CMK (cell line): ENCODE results near the gene KLHDC2.
"Not testable (repeated sequence)": the region's sequence is repeated elsewhere in the genome, so short reads cannot be mapped to it uniquely, and the experiment has no call there.

ENCODE experiments used
- DNase-seq: peaks from one replicate; pipeline ENCODE4 v3.0.0-alpha.2; 2010; ENCODE audit warnings: low read depth

The KLHDC2 gene

GRCh38 chr14:49767571-49768300 lies at the start of gene KLHDC2:
Gene KLHDC2 (plus strand): TSS chr14:49768153. CDS start chr14:49768469, 316 bp downstream.
- peak; percentile 38 for DNase-seq

- DNase-seq, result no peak
Observed at GRCh38 chr14:49720744-49721143, 47.2 kb upstream of the KLHDC2 start.

DNA sequence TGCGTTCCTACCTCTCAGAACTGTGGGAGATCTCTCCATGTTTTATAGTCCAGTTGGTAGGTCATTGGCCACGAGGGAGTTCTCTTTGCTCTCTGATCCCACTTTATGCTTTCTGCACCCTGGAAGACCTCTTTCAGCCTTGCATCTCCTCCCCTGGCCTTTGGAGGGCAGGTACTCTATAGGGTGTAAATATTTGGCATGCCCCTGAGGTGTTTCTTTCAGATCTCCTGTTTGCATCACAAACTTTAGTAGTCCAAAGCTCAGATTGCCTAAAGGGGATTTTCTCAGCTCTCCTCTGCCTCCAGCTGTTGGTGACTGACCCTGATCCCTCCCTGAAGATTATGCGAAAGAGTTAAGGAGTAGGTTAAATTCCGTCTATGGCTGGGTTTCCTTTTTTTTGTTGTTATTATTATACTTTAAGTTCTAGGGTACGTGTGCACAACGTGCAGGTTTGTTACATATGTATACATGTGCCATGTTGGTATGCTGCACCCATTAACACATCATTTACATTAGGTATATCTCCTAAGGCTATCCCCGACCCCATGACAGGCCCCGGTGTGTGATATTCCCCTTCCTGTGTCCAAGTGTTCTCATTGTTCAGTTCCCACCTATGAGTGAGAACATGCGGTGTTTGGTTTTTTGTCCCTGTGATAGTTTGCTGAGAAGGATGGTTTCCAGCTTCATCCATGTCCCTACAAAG lies 46.1 kb upstream of the KLHDC2 start:
- not testable (repeated sequence) for DNase-seq

DNA sequence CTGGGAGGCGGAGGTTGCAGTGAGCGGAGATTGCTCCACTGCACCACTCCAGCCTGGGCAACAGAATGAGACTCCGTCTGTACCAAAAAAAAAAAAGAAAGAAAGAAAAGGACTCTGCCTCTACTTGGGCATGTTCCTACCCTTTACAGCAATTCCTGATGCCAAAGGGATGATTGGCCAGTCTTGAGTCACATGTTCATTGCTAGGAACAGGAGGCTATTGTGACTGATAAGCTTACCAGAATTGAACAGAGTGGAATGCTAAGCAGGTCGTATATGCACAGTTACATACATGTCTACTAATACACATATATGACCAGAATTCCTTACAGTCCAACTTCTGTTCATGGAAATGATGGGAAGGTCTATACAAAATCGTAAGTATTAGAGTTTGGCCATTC lies 40.8 kb upstream of the KLHDC2 start:
- no peak for DNase-seq

- no peak for DNase-seq
Observed at GRCh38 chr14:49732896-49733295, 35.1 kb upstream of the KLHDC2 start.

GRCh38 chr14:49733836-49734235 lies 34.1 kb upstream of the KLHDC2 start:
- no peak for DNase-seq

- DNase-seq, result not testable (repeated sequence)
Observed at GRCh38 chr14:49735669-49736068, 32.3 kb upstream of the KLHDC2 start.

DNA sequence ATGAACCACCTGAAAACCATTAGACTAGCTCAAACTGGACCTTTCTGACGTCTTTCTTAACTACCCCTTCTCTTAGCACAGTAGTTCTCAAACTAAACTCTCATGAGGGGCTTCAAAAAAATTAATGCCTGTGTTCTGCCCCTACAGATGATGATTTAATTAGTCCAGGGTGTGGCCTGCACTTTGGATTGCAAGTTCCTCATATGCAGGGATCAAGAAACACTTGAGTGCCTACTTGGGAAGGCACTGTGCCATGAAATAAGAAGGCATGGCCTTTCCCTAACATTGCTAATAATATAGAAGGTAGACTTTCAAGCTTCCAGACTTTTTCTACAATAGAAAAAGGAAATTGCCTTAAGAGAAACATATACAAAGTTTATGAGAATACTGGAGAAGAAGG lies 22.8 kb upstream of the KLHDC2 start:
- no peak for DNase-seq

GRCh38 chr14:49746476-49746875 lies 21.5 kb upstream of the KLHDC2 start:
- DNase-seq, result not testable (repeated sequence)

- no peak for DNase-seq
Observed at GRCh38 chr14:49754570-49755097, 13.3 kb upstream of the KLHDC2 start.

DNA sequence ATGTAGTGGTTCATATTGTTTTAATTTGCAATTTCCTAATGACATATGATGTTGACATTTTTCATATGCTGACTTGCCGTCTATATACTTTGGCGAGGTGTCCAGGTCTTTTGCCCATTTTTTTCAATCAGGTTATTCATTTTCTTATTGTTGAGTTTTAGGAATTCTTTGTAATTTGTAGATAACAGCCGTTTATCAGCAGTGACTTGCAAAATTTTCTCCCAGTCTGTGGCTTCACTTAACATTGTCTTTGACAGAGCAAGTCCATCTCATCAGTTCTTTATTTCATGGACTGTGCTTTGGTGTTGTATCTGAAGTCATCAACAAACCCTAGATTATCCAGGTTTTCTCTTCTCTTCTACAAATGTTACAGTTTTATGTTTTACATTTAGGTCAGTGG lies 12.6 kb upstream of the KLHDC2 start:
- DNase-seq, result no peak

DNA sequence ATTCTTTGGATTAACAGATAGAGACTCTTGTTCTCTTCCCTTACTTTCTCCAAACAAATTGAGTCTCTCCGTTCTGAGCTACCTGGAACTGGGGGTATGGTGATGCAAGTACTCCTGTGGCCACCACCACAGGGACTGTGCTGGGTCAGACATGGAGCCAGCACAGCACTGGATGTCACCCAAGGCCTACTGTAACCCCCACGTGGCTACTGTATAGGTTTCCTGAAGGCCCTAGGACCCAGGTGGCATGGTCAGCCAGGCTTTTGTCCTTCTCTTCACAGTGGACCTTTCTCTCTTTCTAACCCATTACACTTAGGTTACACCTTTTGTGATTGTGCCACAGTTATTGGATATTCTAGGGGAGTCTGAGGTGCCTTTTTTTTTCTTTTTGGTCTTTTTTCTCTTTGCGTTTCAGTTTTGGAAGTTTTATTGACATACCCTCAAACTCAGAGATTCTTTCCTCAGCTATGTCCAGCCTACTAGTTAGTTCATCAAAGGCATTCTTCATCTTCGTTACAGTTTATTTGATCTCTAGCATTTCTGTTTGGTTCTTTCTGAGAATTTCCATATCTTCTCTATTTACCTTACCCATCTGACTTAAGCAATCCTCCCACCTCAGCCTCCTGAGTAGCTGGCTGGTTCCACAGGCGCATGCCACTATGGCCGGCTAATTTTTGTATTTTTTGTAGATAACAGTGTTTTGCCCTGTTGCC lies 6.0 kb upstream of the KLHDC2 start:
- DNase-seq, result no peak

DNA sequence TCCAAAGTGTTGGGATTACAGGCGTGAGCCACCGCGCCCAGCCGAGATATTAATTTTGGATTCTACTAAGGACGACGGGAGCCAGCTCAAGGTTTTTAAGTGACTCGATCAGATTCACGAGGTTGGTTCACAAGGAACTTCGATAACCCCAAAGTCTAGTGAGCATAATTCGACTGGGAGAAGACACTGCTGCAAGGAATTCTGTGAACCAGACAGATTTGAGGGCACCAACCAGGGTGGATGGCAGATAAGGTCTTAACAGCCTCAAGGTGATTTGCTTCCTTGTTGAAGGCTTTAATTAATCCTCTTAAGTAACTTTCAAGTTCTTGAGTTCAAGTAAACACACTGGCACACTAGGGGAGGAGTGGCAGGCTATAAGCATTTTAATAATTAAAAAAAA lies 1.1 kb upstream of the KLHDC2 start:
- DNase-seq, result no peak

GRCh38 chr14:49767270-49767570 lies 733 bp upstream of the KLHDC2 start:
- DNase-seq, result no peak

- peak; percentile 11 for DNase-seq
Observed at GRCh38 chr14:49768301-49769121, 558 bp downstream of the KLHDC2 start.

GRCh38 chr14:49769171-49769570 lies 1.2 kb downstream of the KLHDC2 start:
- DNase-seq, result no peak

DNA sequence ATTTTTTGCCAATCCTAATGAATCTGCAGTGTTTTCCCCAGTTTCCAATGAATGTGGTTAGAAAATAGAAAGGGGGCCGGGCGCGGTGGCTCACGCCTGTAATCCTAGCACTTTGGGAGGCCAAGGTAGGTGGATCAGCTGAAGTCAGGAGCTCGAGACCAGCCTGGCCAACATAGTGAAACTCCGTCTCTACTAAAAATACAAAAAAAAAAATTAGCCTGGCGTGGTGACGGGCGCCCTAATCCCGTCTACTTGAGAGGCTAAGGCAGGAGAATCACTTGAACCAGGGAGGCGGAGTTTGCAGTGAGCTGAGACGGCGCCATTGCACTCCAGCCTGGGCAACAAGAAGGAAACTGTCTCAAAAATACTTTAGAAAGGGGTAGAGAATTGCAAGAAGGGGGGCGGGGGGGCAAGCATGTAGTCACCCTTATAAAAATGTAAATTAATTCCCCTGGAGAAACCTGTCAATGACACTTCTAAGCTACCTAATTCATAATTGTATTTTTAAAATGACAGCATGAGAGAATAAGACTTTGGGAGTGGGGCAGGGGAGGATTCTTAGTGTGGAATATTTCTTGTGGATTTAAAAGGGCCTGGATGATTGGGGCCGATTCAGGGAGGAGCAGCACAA lies 1.7 kb downstream of the KLHDC2 start:
- DNase-seq, result no peak

DNA sequence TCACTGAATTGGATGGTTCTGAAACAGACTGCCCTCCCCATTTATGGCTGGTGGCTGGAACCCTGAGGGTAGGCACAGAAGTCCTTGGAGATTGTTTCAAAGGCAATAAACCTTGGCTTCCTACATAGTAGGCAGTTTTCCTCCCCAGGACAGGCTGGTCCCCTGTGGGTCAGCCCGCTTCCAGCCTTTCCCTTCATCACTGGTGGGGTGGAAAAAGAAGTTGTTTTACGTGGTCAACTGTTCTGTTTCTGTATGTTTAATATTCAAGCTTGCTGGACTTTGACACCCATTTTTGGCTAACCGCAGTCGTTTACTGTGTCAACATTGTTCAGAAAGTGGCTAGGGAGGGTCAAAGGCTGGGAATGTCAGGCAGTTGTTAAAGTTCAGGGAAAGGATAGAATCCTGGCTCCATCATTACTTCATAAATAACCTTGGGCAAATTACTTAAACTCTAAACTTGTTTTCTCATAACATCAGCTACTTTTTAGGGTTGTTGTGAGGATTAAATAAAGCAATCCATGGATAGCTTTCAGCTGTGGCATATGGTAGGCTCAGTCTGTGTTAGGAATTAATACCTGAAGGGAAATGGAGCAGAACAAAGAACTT lies 2.4 kb downstream of the KLHDC2 start:
- no peak for DNase-seq

- DNase-seq, result not testable (repeated sequence)
Observed at GRCh38 chr14:49771691-49772090, 3.7 kb downstream of the KLHDC2 start.

GRCh38 chr14:49774106-49774505 lies 6.2 kb downstream of the KLHDC2 start:
- no peak for DNase-seq

- DNase-seq, result no peak
Observed at GRCh38 chr14:49778421-49778820, 10.5 kb downstream of the KLHDC2 start.
